Ammon's horn (tissue), 1 donor: ENCODE results near the gene SEPTIN1.
"Not testable (repeated sequence)": the region's sequence is repeated elsewhere in the genome, so short reads cannot be mapped to it uniquely, and the experiment has no call there.

Source experiments
- DNase-seq: peaks from one replicate; pipeline ENCODE4 v3.0.0-alpha.2; 2016; ENCODE audit warnings: low spot score

SEPTIN1 gene

DNA sequence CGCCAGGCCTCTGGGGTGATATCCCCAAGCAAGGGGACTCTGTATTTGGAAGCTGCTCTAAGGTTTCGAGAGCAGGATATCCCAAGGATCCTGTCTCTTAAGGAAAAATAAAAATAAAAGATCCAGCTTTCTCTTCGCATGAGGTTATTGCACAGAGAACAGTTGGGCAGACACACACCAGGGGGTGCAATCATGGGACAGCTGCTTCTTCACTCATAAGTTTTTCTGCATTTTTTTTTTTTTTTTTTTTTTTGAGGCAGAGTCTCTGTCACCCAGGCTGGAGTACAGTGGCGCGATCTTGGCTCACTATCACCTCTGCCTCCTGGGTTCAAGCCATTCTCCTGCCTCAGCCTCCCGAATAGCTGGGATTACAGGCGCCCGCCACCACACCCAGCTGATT, 40.4 kb downstream of the SEPTIN1 start:
- DNase-seq: not testable (repeated sequence)

- peak; percentile 70 for DNase-seq
These were observed 41.7 kb downstream of the SEPTIN1 start for GRCh38 chr16:30340621-30341020.

GRCh38 chr16:30338715-30339114, 43.6 kb downstream of the SEPTIN1 start:
- not testable (repeated sequence) for DNase-seq

GRCh38 chr16:30337964-30338357, 44.4 kb downstream of the SEPTIN1 start:
- DNase-seq: not testable (repeated sequence)

DNA sequence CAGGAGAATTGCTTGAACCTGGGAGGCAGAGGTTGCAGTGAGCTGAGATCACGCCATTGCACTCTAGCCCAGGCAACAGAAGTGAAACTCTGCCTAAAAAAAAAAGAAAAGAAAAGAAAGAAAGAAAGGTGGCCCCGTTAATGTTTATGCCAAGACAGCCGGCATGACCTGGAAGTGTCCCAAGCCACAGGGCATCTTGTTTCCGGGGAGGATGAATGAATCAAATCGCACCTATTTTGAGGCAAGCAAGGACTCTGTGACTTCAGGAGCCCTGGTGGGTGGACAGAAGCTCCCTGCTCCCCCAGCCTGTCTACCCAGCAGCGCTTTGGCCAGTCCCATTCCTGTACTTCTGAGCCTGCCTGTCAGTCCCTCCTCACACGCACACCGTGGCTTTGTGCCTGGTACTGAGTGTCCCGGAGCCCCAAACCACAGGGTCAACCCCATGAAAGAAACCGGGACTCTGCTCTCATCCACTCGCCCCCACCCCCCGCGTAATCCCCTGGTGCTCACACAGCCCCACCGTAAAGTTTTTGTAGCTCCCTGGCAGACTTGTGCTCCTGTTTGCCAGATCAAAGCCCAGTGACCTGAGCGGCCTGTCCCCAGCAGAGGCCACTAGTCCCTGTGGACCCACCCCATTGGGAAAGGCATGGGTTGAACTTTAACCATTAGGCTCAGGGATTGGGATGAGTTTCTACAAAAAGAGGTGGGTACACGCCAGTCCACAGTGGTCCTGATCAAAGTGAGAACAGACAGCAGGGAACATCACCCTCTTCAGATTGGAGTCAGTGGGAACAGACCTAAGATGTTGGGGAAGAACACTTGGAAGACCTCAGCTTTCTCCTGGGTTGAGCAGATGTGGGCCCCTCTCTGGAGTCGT, 46.5 kb downstream of the SEPTIN1 start:
- DNase-seq: no peak

DNA sequence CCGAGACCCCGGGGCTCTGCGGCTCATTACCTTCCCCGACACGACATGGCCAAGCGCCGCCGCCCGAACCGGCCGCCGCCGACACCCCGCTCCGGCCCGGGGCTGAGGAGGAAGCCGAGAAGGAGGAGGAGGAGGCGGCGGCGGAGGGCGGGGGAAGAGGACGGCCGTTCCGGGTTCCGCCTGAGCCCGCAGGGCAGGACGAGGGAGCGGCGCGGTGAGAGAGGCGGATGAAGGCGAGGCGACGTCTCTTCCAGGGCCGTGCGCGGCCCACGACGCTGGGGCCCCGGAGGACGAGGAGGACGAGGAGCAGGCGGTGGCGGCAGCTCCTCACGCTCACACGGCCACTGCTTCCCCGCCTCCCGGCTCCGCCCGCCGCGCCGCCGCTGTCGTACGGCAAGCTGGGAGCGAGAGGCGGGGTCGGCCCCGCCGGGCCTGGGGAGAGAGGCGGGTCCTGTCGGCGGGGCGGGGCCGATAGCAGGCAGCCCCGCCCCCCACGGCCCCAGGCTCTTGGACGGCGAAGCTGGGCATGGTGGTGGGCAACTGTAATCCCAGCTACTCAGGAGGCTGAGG, 47.2 kb downstream of the SEPTIN1 start:
- peak; percentile 78 for DNase-seq

DNA sequence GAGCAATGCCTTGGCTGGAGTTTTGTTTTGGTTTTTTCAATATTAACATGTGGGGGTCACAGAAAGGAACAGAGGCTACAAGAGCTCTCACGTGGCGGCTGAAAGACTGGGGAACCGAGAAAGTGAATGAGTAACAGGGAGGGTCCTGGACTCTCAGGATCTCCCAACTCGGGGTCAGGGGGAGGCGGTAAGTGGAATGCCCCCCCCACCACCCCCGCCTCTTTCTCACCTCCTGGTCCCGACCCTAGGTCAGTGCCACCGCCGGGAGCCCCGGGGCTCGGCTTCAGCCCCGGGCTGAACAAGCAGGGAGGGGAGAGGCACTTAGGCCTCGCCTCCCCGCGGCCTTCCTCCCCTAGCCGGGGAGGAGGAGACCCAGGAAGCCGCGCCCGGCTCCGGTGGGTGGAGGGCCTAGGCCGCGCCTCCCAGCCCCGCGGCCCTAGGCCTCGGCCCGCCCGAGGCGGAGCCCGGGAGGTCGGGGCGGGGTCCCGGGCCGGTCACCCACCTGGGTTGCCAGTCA, 47.8 kb downstream of the SEPTIN1 start:
- not testable (repeated sequence) for DNase-seq
